Endothelial cell (in vitro differentiated cells): ENCODE data around the gene SLC26A1. TPM values are rescaled to one million over a fixed set of nuclear protein-coding genes. Genes with fewer than 3 reads are reported as not detected.
A peak's percentile ranks its signal among the peaks of the same experiment; 100 is the strongest.

Experiments used
- DNase-seq: peaks from one replicate; pipeline ENCODE4 v3.0.0; 2021; ENCODE audit warnings: low spot score
- H3K27ac Mint-ChIP-seq: one replicate; pipeline ENCODE4 v1.8.0; 2021; ENCODE audit warnings: mixed read lengths, inconsistent platforms; ENCODE audit not compliant: unreplicated experiment
- H3K27me3 Mint-ChIP-seq: one replicate; pipeline ENCODE4 v1.8.0; 2021; ENCODE audit warnings: mild to moderate bottlenecking, moderate library complexity, mixed read lengths, inconsistent platforms; ENCODE audit not compliant: unreplicated experiment
- H3K36me3 Mint-ChIP-seq: one replicate; pipeline ENCODE4 v1.8.0; 2021; ENCODE audit warnings: mild to moderate bottlenecking, low read depth, mixed read lengths, inconsistent platforms; ENCODE audit not compliant: unreplicated experiment
- H3K4me1 Mint-ChIP-seq: one replicate; pipeline ENCODE4 v1.8.0; 2021; ENCODE audit warnings: mild to moderate bottlenecking, mixed read lengths, inconsistent platforms; ENCODE audit not compliant: unreplicated experiment
- H3K4me3 Mint-ChIP-seq: one replicate; pipeline ENCODE4 v1.8.0; 2021; ENCODE audit warnings: mild to moderate bottlenecking, mixed read lengths, inconsistent platforms; ENCODE audit not compliant: unreplicated experiment
- H3K9me3 Mint-ChIP-seq: one replicate; pipeline ENCODE4 v1.8.0; 2021; ENCODE audit warnings: mixed read lengths, inconsistent platforms; ENCODE audit not compliant: unreplicated experiment
- total RNA-seq: library from RNA; stranded (reverse); fragmentation: NEBNext Ultra II Directional; extraction: Animal tissue kit (Norgen Biotek cat#: 25700); gene quantifications from one replicate; pipeline ENCODE4 v1.2.1, GENCODE V29; 2021; ENCODE audit not compliant: unreplicated experiment
- TF ChIP-seq, protein P1 (sequence below): fragments of 200-600 bp; sonication (generic); IDR thresholded peaks from one replicate; pipeline ENCODE4 v1.5.0; 2021; ENCODE audit warnings: antibody characterized with exemption; ENCODE audit not compliant: unreplicated experiment

SLC26A1 gene
- total RNA-seq, 1 donor from 2014 or later: not detected

DNA sequence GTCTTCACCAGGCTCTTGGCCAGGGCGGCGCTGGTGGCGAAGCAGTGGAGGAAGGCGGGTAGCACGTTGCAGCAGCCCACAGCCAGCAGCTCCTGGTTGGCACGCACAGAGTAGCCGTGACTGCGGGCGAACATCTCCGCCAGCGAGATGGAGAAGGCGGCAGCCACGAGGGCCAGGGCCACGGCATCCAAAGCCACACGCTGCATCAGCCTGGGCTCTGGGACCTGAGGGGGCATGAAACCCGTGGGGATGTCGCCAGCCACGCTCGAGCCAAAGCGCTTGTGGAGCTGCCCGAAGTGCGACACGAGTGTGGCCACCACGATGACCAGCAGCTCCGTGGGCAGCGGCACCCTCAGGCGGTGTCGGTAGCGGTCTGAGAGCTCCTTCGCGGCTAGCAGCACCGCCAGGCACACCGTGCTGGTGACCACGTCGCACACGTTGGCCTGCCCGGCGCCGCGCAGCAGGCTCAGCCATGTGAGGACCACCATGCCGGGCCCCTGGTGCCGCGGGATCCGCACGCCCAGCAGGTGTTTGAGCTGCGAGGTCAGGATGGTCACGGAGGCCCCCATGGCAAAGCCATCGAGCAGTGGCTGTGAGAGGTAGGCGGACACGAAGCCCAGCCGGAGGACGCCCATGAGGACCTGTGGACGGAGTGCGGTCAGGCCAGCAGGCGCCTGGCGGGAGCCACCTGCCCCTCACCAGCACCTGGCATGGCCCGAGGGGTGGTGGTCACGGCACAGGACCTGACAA is 3.3 kb downstream of the SLC26A1 start:
- Mint-ChIP-seq H3K36me3 (no peaks in the 10 kb centered on the region), H3K4me1 (peaks cover 7% of the 10 kb centered on the region), H3K27me3 (peaks cover 6% of the 10 kb centered on the region), H3K27ac (no peak overlapping the region), H3K9me3 (no peaks in the 10 kb centered on the region), H3K4me3 (no peak overlapping the region)
- TF ChIP-seq, protein P1, sequence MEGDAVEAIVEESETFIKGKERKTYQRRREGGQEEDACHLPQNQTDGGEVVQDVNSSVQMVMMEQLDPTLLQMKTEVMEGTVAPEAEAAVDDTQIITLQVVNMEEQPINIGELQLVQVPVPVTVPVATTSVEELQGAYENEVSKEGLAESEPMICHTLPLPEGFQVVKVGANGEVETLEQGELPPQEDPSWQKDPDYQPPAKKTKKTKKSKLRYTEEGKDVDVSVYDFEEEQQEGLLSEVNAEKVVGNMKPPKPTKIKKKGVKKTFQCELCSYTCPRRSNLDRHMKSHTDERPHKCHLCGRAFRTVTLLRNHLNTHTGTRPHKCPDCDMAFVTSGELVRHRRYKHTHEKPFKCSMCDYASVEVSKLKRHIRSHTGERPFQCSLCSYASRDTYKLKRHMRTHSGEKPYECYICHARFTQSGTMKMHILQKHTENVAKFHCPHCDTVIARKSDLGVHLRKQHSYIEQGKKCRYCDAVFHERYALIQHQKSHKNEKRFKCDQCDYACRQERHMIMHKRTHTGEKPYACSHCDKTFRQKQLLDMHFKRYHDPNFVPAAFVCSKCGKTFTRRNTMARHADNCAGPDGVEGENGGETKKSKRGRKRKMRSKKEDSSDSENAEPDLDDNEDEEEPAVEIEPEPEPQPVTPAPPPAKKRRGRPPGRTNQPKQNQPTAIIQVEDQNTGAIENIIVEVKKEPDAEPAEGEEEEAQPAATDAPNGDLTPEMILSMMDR: no peak
- no peak for DNase-seq

DNA sequence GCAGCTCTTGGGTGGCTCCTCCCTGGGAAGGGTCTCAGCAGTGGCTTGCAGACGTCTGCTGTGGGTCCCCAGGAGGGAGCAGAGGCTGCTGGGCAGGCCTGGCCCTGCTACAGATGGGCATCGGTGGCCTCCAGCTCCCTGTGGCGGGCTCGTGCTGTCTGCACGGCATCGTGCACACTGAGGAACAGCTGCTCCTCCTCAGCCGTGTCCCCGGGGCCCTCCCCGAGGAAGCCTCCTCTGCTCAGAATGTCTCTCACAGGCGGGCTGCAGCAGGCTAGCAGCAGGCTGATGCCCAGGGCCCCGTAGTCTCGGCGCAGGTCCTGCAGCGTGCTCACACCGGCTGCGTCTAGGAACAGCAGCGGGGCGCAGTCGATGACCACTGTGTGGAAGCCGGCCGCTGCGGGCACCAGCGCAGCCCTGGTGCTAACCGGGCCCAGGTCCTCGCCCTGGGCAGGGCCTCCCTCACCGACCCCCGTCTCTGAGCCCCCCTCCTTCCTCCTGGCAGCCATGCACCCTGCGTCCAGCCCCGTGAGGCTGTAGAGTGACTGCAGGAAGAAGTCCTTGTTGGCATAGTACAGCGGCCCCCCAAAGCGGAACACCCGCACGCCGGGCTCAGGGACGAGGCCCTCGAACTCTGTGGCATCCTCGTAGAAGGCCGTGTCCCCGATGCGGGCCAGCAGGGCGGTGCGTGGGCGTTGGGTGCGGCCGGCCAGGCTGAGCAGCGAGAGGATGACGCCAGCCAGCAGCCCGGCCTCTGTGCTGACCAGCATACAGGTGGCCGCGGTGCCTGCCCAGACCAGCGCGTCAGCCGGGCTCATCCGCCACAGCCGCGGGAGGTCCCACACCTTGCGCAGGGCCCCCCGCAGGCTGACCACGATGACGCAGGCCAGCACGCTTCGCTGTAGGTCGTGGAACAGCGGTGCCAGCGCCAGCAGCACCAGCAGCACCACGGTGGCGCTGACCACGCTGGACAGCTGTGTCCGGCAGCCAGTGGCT is 4.2 kb downstream of the SLC26A1 start:
- no peak overlapping the region for H3K4me3 Mint-ChIP-seq
- peaks cover 6% of the 10 kb centered on the region for H3K27me3 Mint-ChIP-seq
- no peaks in the 10 kb centered on the region for H3K36me3 Mint-ChIP-seq
- no peak for DNase-seq
- TF ChIP-seq, protein P1: no peak
- H3K27ac Mint-ChIP-seq: no peak overlapping the region
- peaks cover 7% of the 10 kb centered on the region for H3K4me1 Mint-ChIP-seq
- no peaks in the 10 kb centered on the region for H3K9me3 Mint-ChIP-seq

DNA sequence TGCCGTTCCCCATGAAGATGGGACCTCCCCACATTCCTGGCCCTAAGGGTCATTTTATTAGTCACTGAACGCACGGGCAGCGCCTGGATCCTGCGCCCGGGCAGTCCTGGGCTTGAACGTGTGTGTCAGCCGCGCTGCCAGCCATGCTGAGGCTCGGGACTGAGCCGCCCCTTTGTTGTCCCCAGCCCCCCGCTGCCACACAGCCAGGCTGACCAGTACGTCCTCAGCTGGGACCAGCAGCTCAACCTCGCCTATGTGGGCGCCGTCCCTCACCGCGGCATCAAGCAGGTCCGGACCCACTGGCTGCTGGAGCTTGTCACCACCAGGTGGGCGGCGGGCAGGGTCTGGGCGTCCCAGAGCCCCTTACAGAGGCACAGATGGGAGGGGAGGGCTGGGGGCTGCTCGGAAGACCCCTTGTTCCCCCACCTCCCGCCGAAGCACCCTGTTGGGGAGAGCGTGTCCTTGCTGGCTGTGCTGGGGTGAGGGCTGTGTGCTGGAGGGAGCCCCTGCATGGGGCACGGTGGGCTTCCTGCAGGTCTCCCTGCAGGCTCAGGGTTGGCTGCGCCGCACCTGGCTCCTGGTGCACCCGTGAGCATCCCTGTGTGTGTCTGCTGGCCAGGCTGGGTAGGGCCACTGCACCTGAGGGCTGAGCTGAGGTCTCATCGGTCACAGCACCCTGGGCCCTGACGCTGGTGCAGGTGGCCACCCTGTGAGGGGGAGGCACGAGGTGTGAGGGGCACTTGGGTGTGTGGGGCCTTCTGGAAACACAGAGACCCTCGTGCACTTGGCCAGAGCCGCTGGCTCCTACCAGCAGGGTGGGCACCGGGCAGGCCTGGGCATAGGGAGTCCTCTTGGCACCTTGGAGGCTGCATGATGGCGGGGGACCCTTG is 5.3 kb downstream of the SLC26A1 start:
- Mint-ChIP-seq H3K36me3 (no peaks in the 10 kb centered on the region), H3K4me3 (peak overlapping the region; percentile 69), H3K9me3 (no peaks in the 10 kb centered on the region), H3K4me1 (peaks cover 8% of the 10 kb centered on the region), H3K27ac (no peak overlapping the region), H3K27me3 (peaks cover 6% of the 10 kb centered on the region)
- TF ChIP-seq, protein P1: no peak
- no peak for DNase-seq

DNA sequence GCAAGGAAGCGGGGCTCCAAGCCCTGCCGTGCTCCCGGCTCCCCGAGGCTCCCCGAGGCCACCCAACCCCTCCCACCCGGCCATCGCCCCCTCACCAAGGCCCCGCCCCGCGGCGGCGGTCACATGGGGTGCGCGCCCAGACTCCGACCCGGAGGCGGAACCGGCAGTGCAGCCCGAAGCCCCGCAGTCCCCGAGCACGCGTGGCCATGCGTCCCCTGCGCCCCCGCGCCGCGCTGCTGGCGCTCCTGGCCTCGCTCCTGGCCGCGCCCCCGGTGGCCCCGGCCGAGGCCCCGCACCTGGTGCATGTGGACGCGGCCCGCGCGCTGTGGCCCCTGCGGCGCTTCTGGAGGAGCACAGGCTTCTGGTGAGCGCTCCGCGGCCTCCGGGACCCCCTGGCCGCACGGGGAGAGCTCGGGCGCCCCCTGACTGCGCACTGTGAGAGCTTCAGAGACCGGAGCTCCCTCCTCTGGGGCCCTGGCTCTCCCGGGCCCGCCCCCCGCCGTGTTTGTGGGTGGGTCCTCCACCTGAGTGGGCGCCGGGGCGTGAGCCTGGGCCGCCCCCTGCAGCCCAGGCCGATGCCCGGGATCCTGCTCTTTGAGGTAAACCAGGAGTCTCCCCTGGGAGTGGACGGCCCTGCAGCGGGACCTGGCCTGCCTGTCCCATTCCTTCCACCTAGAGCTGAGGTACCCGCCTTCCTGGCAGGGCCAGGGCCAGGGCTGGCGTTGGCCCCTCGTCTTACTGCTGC is 6.2 kb downstream of the SLC26A1 start, which contains the start of gene IDUA:
Gene IDUA (plus strand): TSS at position 166 of the 745 bp plus-strand sequence. CDS start 41 bp downstream, at position 207.
- H3K4me1 Mint-ChIP-seq: peaks cover 11% of the 10 kb centered on the region
- no peaks in the 10 kb centered on the region for H3K36me3 Mint-ChIP-seq
- TF ChIP-seq, protein P1: peak; percentile 33
- H3K27me3 Mint-ChIP-seq: peaks cover 4% of the 10 kb centered on the region
- H3K4me3 Mint-ChIP-seq: peak within 1 kb of the TSS; percentile 94
- no peaks in the 10 kb centered on the region for H3K9me3 Mint-ChIP-seq
- DNase-seq: peak; percentile 84
- no peak within 1 kb of the TSS for H3K27ac Mint-ChIP-seq
